CD14-positive monocyte (primary cell): Measurements from ENCODE around the gene RALGAPA2. TPM values are rescaled to one million over a fixed set of nuclear protein-coding genes. Genes with fewer than 3 reads are reported as not detected.

Experiments
- DNase-seq, 3 donors: peaks; one replicate each; pipeline ENCODE4 v3.0.0-alpha.2; 2011 to 2022
- H2AFZ ChIP-seq: 2 replicates; pipeline ENCODE4 v1.6.0; 2012; ENCODE audit warnings: mild to moderate bottlenecking, low read depth, low read length, inconsistent platforms; ENCODE audit not compliant: insufficient read depth, poor library complexity, severe bottlenecking
- H3K27ac ChIP-seq, 2 donors: 1 replicate in 1 of 2; 2 replicates in 1 of 2; pipeline ENCODE4 v1.5.1; 2012 to 2013; ENCODE audit warnings: low read length in 2 of 2, control low read depth in 1 of 2, inconsistent platforms in 1 of 2, low read depth in 1 of 2, mild to moderate bottlenecking in 1 of 2
- H3K27me3 ChIP-seq, 2 donors: one replicate each; pipeline versions ENCODE4 v1.6.0 to v1.6.1; 2011 to 2013; ENCODE audit warnings: low read length in 2 of 2; ENCODE audit not compliant: control insufficient read depth in 2 of 2, insufficient read depth in 2 of 2
- H3K36me3 ChIP-seq, 2 donors: replicated peaks in 1 of 2; 1 replicate in 1 of 2; 2 replicates in 1 of 2; pipeline versions ENCODE4 v1.5.1 to v1.6.1; 2012 to 2013; ENCODE audit warnings: low read length in 2 of 2, control low read depth in 1 of 2, inconsistent platforms in 1 of 2, mild to moderate bottlenecking in 1 of 2; ENCODE audit not compliant: insufficient read depth in 2 of 2, control insufficient read depth in 1 of 2
- H3K4me1 ChIP-seq, 2 donors: 1 replicate in 1 of 2; 2 replicates in 1 of 2; pipeline versions ENCODE4 v1.5.1 to v1.6.1; 2012 to 2013; ENCODE audit warnings: low read length in 2 of 2, control low read depth in 1 of 2, inconsistent platforms in 1 of 2, mild to moderate bottlenecking in 1 of 2, moderate library complexity in 1 of 2; ENCODE audit not compliant: insufficient read depth in 2 of 2, control insufficient read depth in 1 of 2
- H3K4me2 ChIP-seq: replicated peaks from 2 replicates; pipeline ENCODE3; 2012; ENCODE audit warnings: low read length, moderate library complexity, mild to moderate bottlenecking; ENCODE audit not compliant: poor library complexity, severe bottlenecking; ENCODE audit errors: extremely low read depth
- H3K4me3 ChIP-seq, 3 experiments: fragments of 200-600 bp in 1 of 3; sonication (generic) in 1 of 3; replicated peaks in 1 of 3; 1 replicate in 2 of 3; 2 replicates in 1 of 3; pipeline ENCODE4 v1.5.1; 2011 to 2013; ENCODE audit warnings: low read length in 3 of 3, mild to moderate bottlenecking in 3 of 3, control low read depth in 2 of 3, low read depth in 2 of 3, inconsistent platforms in 1 of 3, moderate library complexity in 1 of 3
- H3K79me2 ChIP-seq: 2 replicates; pipeline ENCODE4 v1.6.0; 2012; ENCODE audit warnings: mild to moderate bottlenecking, control low read depth, inconsistent platforms, low read length, moderate library complexity; ENCODE audit not compliant: insufficient read depth
- H3K9ac ChIP-seq: 2 replicates; pipeline ENCODE4 v1.6.0; 2017; ENCODE audit warnings: low read length, mild to moderate bottlenecking; ENCODE audit not compliant: insufficient read depth, poor library complexity, severe bottlenecking
- H3K9me3 ChIP-seq, 2 donors: replicated peaks in 1 of 2; 1 replicate in 1 of 2; 2 replicates in 1 of 2; pipeline versions ENCODE4 v1.5.1 to v1.6.1; 2012 to 2013; ENCODE audit warnings: low read length in 2 of 2, control low read depth in 1 of 2; ENCODE audit not compliant: control insufficient read depth in 1 of 2, insufficient read depth in 1 of 2
- H4K20me1 ChIP-seq: 2 replicates; pipeline ENCODE4 v1.6.0; 2012; ENCODE audit warnings: mild to moderate bottlenecking, low read length, control low read depth, moderate library complexity; ENCODE audit not compliant: insufficient read depth
- H3K27ac Mint-ChIP-seq, 7 donors: one replicate each; pipeline ENCODE4 v1.8.0; 2020; ENCODE audit warnings: mild to moderate bottlenecking in 7 of 7, mixed read lengths in 7 of 7, moderate library complexity in 6 of 7, inconsistent platforms in 2 of 7
- H3K27me3 Mint-ChIP-seq, 3 donors: one replicate each; pipeline ENCODE4 v1.8.0; 2021 to 2022; ENCODE audit warnings: low read depth in 3 of 3, mild to moderate bottlenecking in 3 of 3, mixed read lengths in 3 of 3, moderate library complexity in 3 of 3, inconsistent platforms in 1 of 3
- H3K36me3 Mint-ChIP-seq, 2 donors: one replicate each; pipeline ENCODE4 v1.8.0; 2020; ENCODE audit warnings: mixed read lengths in 2 of 2, inconsistent platforms in 1 of 2, mild to moderate bottlenecking in 1 of 2
- H3K4me1 Mint-ChIP-seq: one replicate; pipeline ENCODE4 v1.8.0; 2020; ENCODE audit warnings: mild to moderate bottlenecking, mixed read lengths
- H3K4me3 Mint-ChIP-seq, 2 donors: one replicate each; pipeline ENCODE4 v1.8.0; 2020; ENCODE audit warnings: mild to moderate bottlenecking in 2 of 2, mixed read lengths in 2 of 2, moderate library complexity in 1 of 2
- H3K9me3 Mint-ChIP-seq, 7 donors: one replicate each; pipeline ENCODE4 v1.8.0; 2020 to 2022; ENCODE audit warnings: mixed read lengths in 7 of 7, mild to moderate bottlenecking in 6 of 7, moderate library complexity in 6 of 7, inconsistent platforms in 2 of 7
- CTCF ChIP-seq: fragments of 200-600 bp; IDR thresholded peaks from one replicate; pipeline ENCODE4 v1.8.0; 2022; ENCODE audit warnings: antibody characterized with exemption, mild to moderate bottlenecking
- WGBS: methylation state at CpG from one replicate; pipeline ENCODE4 v1.1.5; 2013; ENCODE audit warnings: missing lambda C conversion rate; ENCODE audit not compliant: insufficient coverage; 5-methylcytosine and 5-hydroxymethylcytosine counted together
- intact Hi-C, 2 donors: fragments of 100-400 bp; cut with micrococcal nuclease; formaldehyde crosslinking; loops; one replicate each; pipeline versions ENCODE4 v1.15.0 to v1.15.1; 2023
- polyA plus RNA-seq, 3 donors: library from polyadenylated mRNA; depleted of rRNA in 1 of 3; unstranded in 2 of 3; stranded (reverse) in 1 of 3; fragments of 300-500 nt in 2 of 3; fragments of >200 nt in 1 of 3; fragmentation: Illumina TruSeq in 2 of 3; gene quantifications; 1 replicate in 2 of 3; 2 replicates in 1 of 3; pipeline ENCODE4 v1.2.3, GENCODE V29; 2012 to 2021

The RALGAPA2 gene
- polyA plus RNA-seq, 3 donors, result 6.2 to 13.0 (median 8.9) TPM

GRCh38 chr20:20353576-20353975 is 358.9 kb downstream of the RALGAPA2 start:
- Mint-ChIP-seq H3K36me3 (no peaks in the 10 kb centered on the region), H3K27me3 (peaks cover 4 to 10% (median 4%) of the 10 kb centered on the region in 3 donors), H3K27ac (no peak overlapping the region), H3K4me1 (no peaks in the 10 kb centered on the region), H3K4me3 (peak overlapping the region in 1 of 2 donors; percentile 9), H3K9me3 (peaks cover 10 to 36% (median 23%) of the 10 kb centered on the region in 7 donors)
- no peak for TF ChIP-seq CTCF
- Histone ChIP-seq H3K36me3 (no peaks in the 10 kb centered on the region), H2AFZ (no peak overlapping the region), H3K79me2 (no peaks in the 10 kb centered on the region), H4K20me1 (no peaks in the 10 kb centered on the region), H3K27ac (no peak overlapping the region), H3K27me3 (no peaks in the 10 kb centered on the region), H3K4me1 (no peaks in the 10 kb centered on the region), H3K4me3 (no peak overlapping the region), H3K4me2 (no peak overlapping the region), H3K9ac (no peak overlapping the region), H3K9me3 (peaks cover 6 to 7% of the 10 kb centered on the region in 2 donors)
- intact Hi-C loops, result no loop called here
- DNase-seq, result no peak
- WGBS, result no CpG with 5 or more reads among the region's 3 CpGs

- Mint-ChIP-seq H3K27ac (no peak overlapping the region), H3K9me3 (peaks cover 6 to 17% (median 14%) of the 10 kb centered on the region in 7 donors), H3K4me3 (no peak overlapping the region), H3K27me3 (peaks cover 2 to 6% (median 2%) of the 10 kb centered on the region in 3 donors), H3K36me3 (no peaks in the 10 kb centered on the region), H3K4me1 (peaks cover 2% of the 10 kb centered on the region)
- intact Hi-C loops, result loop anchor here in 1 of 2 donors (10.0 kb wide), 1 partner anchor 110 kb away; no protein-coding TSS in a partner anchor
- Histone ChIP-seq H3K27me3 (no peaks in the 10 kb centered on the region), H2AFZ (no peak overlapping the region), H3K36me3 (no peaks in the 10 kb centered on the region), H3K27ac (no peak overlapping the region), H3K4me1 (no peaks in the 10 kb centered on the region), H3K4me3 (no peak overlapping the region), H3K9ac (no peak overlapping the region), H3K4me2 (no peak overlapping the region), H4K20me1 (no peaks in the 10 kb centered on the region), H3K79me2 (no peaks in the 10 kb centered on the region), H3K9me3 (peaks cover 0 to 9% of the 10 kb centered on the region in 2 donors)
- DNase-seq, result no peak
- WGBS, result no CpG with 5 or more reads among the region's 4 CpGs
- no peak for TF ChIP-seq CTCF
Observed at GRCh38 chr20:20344476-20344875, 368.0 kb downstream of the RALGAPA2 start.
